ENCODE results near the gene MARCO. TPM values are rescaled to one million over a fixed set of nuclear protein-coding genes. Genes with fewer than 3 reads are reported as not detected.
"Not testable (repeated sequence)": the region's sequence is repeated elsewhere in the genome, so short reads cannot be mapped to it uniquely, and the experiment has no call there.

Gene MARCO
- total and polyA plus RNA-seq, 4 donors = 20.3 to 833 (median 163) TPM

DNA sequence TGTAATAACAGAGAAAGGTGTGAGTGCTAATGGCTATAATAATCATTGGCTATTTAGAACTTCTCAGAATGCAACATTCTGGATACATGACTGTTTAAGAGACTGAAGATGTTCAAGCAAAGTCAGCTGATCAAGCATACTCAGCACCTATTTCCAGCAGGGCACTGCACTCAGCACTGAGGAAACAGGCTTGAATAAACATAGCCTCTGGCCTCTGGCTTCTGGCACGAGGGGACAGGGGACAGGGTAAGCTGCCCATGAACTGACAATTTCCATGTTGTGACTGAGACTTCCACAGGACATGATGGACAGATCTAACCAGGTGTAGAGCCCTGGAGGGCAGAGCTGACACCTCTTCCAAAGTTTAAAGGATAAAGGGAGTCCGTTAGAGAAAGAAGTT is 1.3 kb downstream of the MARCO start:
- TF ChIP-seq, protein P1, sequence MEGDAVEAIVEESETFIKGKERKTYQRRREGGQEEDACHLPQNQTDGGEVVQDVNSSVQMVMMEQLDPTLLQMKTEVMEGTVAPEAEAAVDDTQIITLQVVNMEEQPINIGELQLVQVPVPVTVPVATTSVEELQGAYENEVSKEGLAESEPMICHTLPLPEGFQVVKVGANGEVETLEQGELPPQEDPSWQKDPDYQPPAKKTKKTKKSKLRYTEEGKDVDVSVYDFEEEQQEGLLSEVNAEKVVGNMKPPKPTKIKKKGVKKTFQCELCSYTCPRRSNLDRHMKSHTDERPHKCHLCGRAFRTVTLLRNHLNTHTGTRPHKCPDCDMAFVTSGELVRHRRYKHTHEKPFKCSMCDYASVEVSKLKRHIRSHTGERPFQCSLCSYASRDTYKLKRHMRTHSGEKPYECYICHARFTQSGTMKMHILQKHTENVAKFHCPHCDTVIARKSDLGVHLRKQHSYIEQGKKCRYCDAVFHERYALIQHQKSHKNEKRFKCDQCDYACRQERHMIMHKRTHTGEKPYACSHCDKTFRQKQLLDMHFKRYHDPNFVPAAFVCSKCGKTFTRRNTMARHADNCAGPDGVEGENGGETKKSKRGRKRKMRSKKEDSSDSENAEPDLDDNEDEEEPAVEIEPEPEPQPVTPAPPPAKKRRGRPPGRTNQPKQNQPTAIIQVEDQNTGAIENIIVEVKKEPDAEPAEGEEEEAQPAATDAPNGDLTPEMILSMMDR (IDR thresholded peaks at IDR 0.05; ENCODE audit: control extremely low read depth, extremely low read depth) = no peak
- H3K36me3 ChIP-seq (ENCODE audit: control insufficient read depth in 4 of 4, insufficient read depth in 4 of 4, low read length in 4 of 4) = no peaks in the 10 kb centered on the region
- DNase-seq (no peak), ATAC-seq (ENCODE audit: insufficient read depth, low FRiP score) (no peak)
- no peaks in the 10 kb centered on the region for H3K4me1 ChIP-seq (ENCODE audit: control insufficient read depth in 5 of 5, insufficient read depth in 5 of 5, low read length in 5 of 5)
- H3K4me3 ChIP-seq = no peak overlapping the region
- no peak overlapping the region for H3K9ac ChIP-seq (ENCODE audit: insufficient read depth in 1 of 2, low read length in 2 of 2)
- 36 to 71% methylated on average over 2 of the region's 2 CpGs for WGBS, 2 donors
- peaks cover 0 to 3% (median 0%) of the 10 kb centered on the region in 3 donors for H3K27me3 ChIP-seq (ENCODE audit: control insufficient read depth in 3 of 3, insufficient read depth in 3 of 3, low read length in 2 of 3)
- no peaks in the 10 kb centered on the region for H3K9me3 ChIP-seq (ENCODE audit: control insufficient read depth in 4 of 4, insufficient read depth in 3 of 4, low read length in 3 of 4)
- H3K27ac ChIP-seq (ENCODE audit: low read depth in 1 of 2, low read length in 1 of 2) = no peak overlapping the region

DNA sequence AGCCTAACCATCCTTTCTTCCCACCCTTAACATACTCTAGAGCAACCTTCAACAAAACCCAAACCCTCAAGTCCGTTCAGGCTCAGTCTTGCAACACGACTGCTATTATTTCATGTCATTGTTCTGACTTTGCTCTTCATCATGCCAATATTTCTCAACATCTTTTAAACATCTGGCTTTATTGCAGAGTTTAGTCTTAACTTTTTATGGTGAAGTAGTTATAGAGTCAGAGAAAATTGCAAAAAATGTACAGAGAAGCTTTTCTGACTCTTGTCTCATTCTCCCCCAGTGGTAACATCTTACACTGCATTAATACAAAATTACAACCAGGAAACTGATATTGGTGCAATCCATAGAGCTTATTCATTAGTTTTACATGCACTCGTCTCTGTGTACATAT is 3.9 kb downstream of the MARCO start:
- H3K36me3 ChIP-seq (ENCODE audit: control insufficient read depth in 4 of 4, insufficient read depth in 4 of 4, low read length in 4 of 4) = no peaks in the 10 kb centered on the region
- WGBS, 2 donors = 20 to 52% methylated on average over 3 of the region's 3 CpGs
- no peak for ATAC-seq (ENCODE audit: insufficient read depth, low FRiP score)

DNA sequence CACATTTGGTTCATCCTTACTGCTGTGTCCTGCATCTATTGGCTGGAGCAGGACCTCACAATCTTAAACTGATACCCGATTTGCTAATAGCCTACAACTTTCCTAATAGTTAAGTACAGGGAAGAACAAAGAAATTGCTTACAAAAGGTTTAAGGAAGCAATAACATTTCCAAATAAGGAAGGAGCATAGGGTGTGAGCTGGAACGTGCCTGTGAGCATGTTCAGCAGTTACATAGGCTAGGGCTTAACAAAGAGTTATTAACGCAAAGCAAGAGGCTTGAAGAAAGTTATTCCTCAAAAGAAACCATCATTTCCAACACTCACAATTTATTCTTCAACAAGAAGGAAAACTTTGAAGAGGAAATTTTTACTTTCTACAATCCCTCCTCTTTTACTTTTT is 6.3 kb downstream of the MARCO start:
- 37 to 50% methylated on average over 3 of the region's 3 CpGs for WGBS, 2 donors
- H3K27me3 ChIP-seq (ENCODE audit: control insufficient read depth in 3 of 3, insufficient read depth in 3 of 3, low read length in 2 of 3); ATAC-seq (ENCODE audit: insufficient read depth, low FRiP score); H3K27ac ChIP-seq (ENCODE audit: low read depth in 1 of 2, low read length in 1 of 2); H3K4me1 ChIP-seq (ENCODE audit: control insufficient read depth in 5 of 5, insufficient read depth in 5 of 5, low read length in 5 of 5); H3K4me3 ChIP-seq; H3K36me3 ChIP-seq (ENCODE audit: control insufficient read depth in 4 of 4, insufficient read depth in 4 of 4, low read length in 4 of 4); DNase-seq; H3K9ac ChIP-seq (ENCODE audit: insufficient read depth in 1 of 2, low read length in 2 of 2); H3K9me3 ChIP-seq (ENCODE audit: control insufficient read depth in 4 of 4, insufficient read depth in 3 of 4, low read length in 3 of 4): not testable (repeated sequence)

More for the DNA sequence above, 3.9 kb downstream of the MARCO start:
- Histone ChIP-seq H3K27me3 (ENCODE audit: control insufficient read depth in 3 of 3, insufficient read depth in 3 of 3, low read length in 2 of 3) (peaks cover 0 to 3% (median 0%) of the 10 kb centered on the region in 3 donors), H3K4me1 (ENCODE audit: control insufficient read depth in 5 of 5, insufficient read depth in 5 of 5, low read length in 5 of 5) (peaks cover 0 to 1% (median 0%) of the 10 kb centered on the region in 5 donors), H3K27ac (ENCODE audit: low read depth in 1 of 2, low read length in 1 of 2) (no peak overlapping the region), H3K4me3 (no peak overlapping the region), H3K9ac (ENCODE audit: insufficient read depth in 1 of 2, low read length in 2 of 2) (no peak overlapping the region), H3K9me3 (ENCODE audit: control insufficient read depth in 4 of 4, insufficient read depth in 3 of 4, low read length in 3 of 4) (no peaks in the 10 kb centered on the region)
- TF ChIP-seq, protein P1 (IDR thresholded peaks at IDR 0.05; ENCODE audit: control extremely low read depth, extremely low read depth) = no peak
- DNase-seq = no peak

- H3K4me1 ChIP-seq (ENCODE audit: control insufficient read depth in 5 of 5, insufficient read depth in 5 of 5, low read length in 5 of 5) = no peaks in the 10 kb centered on the region
- ATAC-seq (ENCODE audit: insufficient read depth, low FRiP score) (no peak), DNase-seq (no peak)
- peak overlapping the region in 1 of 2 donors; percentile 70 for H3K27ac ChIP-seq (ENCODE audit: low read depth in 1 of 2, low read length in 1 of 2)
- H3K9me3 ChIP-seq (ENCODE audit: control insufficient read depth in 4 of 4, insufficient read depth in 3 of 4, low read length in 3 of 4) = peaks cover 0 to 11% (median 2%) of the 10 kb centered on the region in 4 donors
- TF ChIP-seq, protein P1 (IDR thresholded peaks at IDR 0.05; ENCODE audit: control extremely low read depth, extremely low read depth) = no peak
- no peak overlapping the region for H3K9ac ChIP-seq (ENCODE audit: insufficient read depth in 1 of 2, low read length in 2 of 2)
- H3K4me3 ChIP-seq = no peak overlapping the region
- no peaks in the 10 kb centered on the region for H3K27me3 ChIP-seq (ENCODE audit: control insufficient read depth in 3 of 3, insufficient read depth in 3 of 3, low read length in 2 of 3)
- no peaks in the 10 kb centered on the region for H3K36me3 ChIP-seq (ENCODE audit: control insufficient read depth in 4 of 4, insufficient read depth in 4 of 4, low read length in 4 of 4)
- WGBS, 2 donors = 66 to 67% methylated on average over 8 of the region's 8 CpGs
Measured at GRCh38 chr2:118954297-118955060, 12.5 kb downstream of the MARCO start.

Data from lung (tissue), 12 donors.